ENCODE results near the gene SNRPA. TPM values are rescaled to one million over a fixed set of nuclear protein-coding genes. Genes with fewer than 3 reads are reported as not detected.

The SNRPA gene
- total and polyA plus RNA-seq, 2 of the 13 experiments (the other 11 are each of a cell fraction or from before 2014, with no cell fraction given) = 59.6 to 162 TPM

GRCh38 chr19:40716482-40717324, 34.3 kb upstream of the SNRPA start, which contains the start of the genes COQ8B and ITPKC (continued):
- TF ChIP-seq KIAA2018 (CRISPR knock-in tag; IDR thresholded peaks at IDR 0.05; ENCODE audit: borderline replicate concordance) (no peak), ZNF703 (CRISPR knock-in tag; IDR thresholded peaks at IDR 0.05; ENCODE audit: borderline replicate concordance) (no peak), ZNF138 (CRISPR knock-in tag; IDR thresholded peaks at IDR 0.05; ENCODE audit: low read depth) (no peak), ZNF841 (CRISPR knock-in tag; IDR thresholded peaks at IDR 0.05; ENCODE audit: borderline replicate concordance) (no peak), PTBP1 (IDR thresholded peaks at IDR 0.05; ENCODE audit: low read depth, low read length, poor library complexity, severe bottlenecking) (no peak), KAT7 (CRISPR knock-in tag; IDR thresholded peaks at IDR 0.05; ENCODE audit: borderline replicate concordance) (no peak), TCF12 (IDR thresholded peaks at IDR 0.05) (no peak), TCF12 (CRISPR knock-in tag; IDR thresholded peaks at IDR 0.05) (0 out of 2 replicates have a peak, but pooled peaks have one; percentile 46), ZNF607 (CRISPR knock-in tag; IDR thresholded peaks at IDR 0.05; ENCODE audit: borderline replicate concordance) (peak; percentile 81), ZNF432 (CRISPR knock-in tag; IDR thresholded peaks at IDR 0.05; ENCODE audit: borderline replicate concordance) (no peak), FOXJ3 (CRISPR knock-in tag; IDR thresholded peaks at IDR 0.05; ENCODE audit: borderline replicate concordance) (no peak), HMGXB3 (CRISPR knock-in tag; IDR thresholded peaks at IDR 0.05; ENCODE audit: borderline replicate concordance) (0 out of 2 replicates have a peak, but pooled peaks have one; percentile 44), ZNF878 (CRISPR knock-in tag; IDR thresholded peaks at IDR 0.05) (no peak), FOXO4 (CRISPR knock-in tag; conservative IDR thresholded peaks at IDR 0.05) (no peak)

All from HepG2 (cell line).